Astrocyte (in vitro differentiated cells and primary cell): Measurements from ENCODE around the gene WDR37.

Experiments
- CTCF ChIP-seq: IDR thresholded peaks from 2 replicates; pipeline ENCODE4 v1.5.1; 2011; ENCODE audit warnings: low read depth, mild to moderate bottlenecking, inconsistent platforms, low read length, moderate library complexity; ENCODE audit not compliant: insufficient read depth
- EZH2 ChIP-seq: IDR thresholded peaks from 2 replicates; pipeline ENCODE4 v1.6.1; 2012; ENCODE audit warnings: mild to moderate bottlenecking, low read length, inconsistent platforms; ENCODE audit not compliant: insufficient read depth

GRCh38 chr10:1096287-1096889, 40.2 kb downstream of the WDR37 start:
- TF ChIP-seq CTCF (no peak), EZH2 (no peak)
